ENCODE results near the gene CAMKV.
"Not testable (repeated sequence)": the region's sequence is repeated elsewhere in the genome, so short reads cannot be mapped to it uniquely, and the experiment has no call there.

CAMKV gene

DNA sequence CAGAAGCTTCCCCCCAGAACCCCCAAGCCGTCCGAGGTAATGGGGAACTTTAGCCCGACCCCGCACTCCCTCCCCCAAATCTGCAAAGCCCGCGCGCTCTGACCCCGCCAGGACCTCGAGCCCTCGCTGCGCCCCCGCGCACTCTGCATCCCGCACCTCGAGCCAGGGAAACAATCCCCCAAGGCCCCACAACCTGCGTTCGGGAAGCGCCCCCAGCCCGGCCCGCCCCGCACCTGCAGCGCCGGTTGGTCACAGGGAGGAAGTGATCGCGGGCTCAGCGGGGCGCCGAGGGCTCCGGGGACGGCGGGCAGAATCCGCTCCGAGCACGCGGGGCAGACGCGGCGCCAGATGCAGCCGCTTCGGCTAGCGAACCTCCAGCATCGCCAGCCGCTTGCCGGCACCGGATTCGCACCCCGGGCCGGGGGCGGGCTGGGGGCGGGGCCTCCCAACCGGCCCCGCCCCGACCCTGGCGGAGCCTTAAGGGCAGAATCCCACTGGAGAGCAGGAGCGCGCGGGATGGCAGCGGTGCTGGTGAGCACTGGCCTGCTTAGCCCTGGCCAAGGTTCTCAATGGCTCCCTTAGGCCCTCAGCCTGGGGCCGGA, at the start of gene CAMKV:
TSS of gene CAMKV (minus strand) at position 382 of the 602 bp plus-strand sequence. CDS start 7,518 bp downstream, outside the sequence.
- DNase-seq (ENCODE audit: low read depth) = no peak

- not testable (repeated sequence) for DNase-seq (ENCODE audit: low read depth)
Observed at GRCh38 chr3:49917806-49918590, 48.3 kb upstream of the CAMKV start.

GRCh38 chr3:49916686-49917085, 47.0 kb upstream of the CAMKV start:
- DNase-seq (ENCODE audit: low read depth) = no peak

DNA sequence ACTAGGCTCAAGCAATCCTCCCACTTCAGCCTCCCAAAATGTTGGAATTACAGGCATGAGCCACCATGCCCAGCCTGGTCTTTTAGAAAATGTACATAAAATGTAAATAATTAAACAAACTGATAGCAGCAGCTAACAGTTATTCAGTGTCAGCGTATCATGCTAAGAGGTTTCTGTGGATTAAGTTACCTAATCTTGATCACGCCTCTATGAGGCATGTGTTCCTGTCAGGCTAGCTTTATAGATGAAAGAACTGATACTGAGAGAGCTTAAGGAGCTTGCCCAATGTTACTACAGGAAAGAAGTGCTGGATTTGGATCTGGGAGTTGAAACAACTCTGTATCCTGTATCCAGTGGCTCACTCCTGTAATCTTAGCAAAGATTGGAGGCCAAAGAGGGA, 45.2 kb upstream of the CAMKV start:
- no peak for DNase-seq (ENCODE audit: low read depth)

- DNase-seq (ENCODE audit: low read depth) = no peak
Observed at GRCh38 chr3:49912881-49913281, 43.2 kb upstream of the CAMKV start.

- no peak for DNase-seq (ENCODE audit: low read depth)
Observed at GRCh38 chr3:49911611-49912010, 41.9 kb upstream of the CAMKV start.

DNA sequence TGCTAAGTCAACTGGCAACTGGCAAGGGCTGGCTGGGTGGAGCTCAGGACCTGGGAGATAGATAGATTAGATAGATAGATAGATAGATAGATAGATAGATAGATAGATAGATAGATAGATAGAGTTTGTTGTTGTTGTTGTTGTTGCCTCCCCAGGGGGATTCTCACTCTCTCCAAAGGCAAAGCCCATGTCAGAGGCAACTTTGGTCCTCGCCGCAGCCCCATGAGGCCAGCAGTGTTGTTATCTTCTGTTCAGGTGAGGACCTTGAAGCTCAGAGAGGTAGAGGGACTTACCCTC, 41.4 kb upstream of the CAMKV start:
- no peak for DNase-seq (ENCODE audit: low read depth)

DNA sequence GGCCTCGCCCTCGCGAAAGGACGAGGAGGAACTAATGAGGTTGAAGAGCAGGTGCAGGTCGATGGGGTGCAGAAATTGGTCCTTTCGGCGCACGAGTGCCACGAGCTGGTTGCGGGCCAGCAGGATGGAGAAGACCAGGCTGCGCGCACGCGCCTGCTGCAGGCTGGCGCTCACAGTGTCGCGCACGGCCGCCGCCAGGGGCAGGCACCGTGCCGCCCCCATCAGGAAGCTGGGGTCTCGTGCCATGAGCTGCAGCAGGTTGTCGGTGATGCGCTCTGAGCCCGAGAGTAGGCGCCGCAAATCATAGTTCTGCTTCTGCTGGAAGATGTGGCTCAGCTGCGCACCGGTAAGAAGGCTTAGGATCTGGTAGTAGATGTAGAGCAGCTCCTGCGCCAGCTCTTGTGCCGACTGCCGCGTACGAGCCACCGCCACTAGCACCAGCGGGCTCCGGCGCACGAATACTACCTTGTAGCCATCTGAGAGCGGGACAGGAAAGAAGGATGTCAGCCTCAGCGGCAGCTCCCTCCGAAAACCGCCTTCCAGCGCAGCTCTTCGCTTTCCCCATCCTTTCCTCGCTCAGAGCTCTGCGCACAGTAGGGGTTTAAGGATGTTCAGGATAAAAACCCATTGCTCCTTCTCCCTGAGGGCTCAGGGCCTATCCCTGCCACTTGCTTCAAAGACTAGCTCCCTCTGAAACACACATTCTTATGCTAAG, 40.9 kb upstream of the CAMKV start:
- DNase-seq (ENCODE audit: low read depth) = no peak

DNA sequence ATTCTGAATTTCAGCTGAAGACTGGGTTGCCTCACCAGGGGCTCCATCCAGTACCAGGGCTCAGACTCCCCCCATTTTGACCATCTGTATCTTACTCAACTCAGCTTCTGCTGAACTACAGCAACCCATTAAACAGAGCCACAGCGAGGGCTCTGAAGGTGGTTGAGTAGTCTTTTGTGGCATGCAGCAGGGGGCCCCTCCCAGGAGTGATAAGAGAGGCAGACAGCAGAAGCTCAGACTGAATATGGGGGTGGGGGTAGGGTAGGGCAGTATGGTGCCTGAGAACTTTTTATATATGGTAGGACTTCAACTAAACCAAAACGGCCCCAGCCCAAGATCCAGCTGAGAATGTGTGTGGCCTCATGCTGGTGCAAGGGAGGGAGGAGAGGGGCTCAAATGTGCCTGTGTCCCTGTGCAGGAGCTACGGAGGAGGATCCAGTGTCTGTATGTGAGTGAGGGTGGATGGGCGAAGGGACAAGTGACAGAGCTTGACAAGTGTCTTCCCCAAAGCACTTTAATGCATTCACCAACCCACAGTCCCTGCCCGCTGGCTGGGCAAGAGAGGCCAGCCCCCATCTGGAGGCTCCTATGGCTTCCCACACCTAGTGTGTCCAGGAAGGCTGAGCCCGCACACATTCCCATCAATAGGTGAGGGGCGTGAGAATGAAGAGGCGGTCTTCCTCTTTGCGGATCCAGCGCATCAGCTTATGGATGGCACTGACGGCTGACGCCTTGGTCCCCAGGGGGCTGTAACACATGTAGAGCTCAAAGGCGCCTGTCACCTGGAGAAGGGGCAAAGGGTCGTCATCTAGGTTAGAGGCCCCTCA, 38.9 kb upstream of the CAMKV start:
- no peak for DNase-seq (ENCODE audit: low read depth)

- no peak for DNase-seq (ENCODE audit: low read depth)
Observed at GRCh38 chr3:49906073-49906743, 36.5 kb upstream of the CAMKV start.

- not testable (repeated sequence) for DNase-seq (ENCODE audit: low read depth)
Observed at GRCh38 chr3:49904448-49904847, 34.7 kb upstream of the CAMKV start.

DNA sequence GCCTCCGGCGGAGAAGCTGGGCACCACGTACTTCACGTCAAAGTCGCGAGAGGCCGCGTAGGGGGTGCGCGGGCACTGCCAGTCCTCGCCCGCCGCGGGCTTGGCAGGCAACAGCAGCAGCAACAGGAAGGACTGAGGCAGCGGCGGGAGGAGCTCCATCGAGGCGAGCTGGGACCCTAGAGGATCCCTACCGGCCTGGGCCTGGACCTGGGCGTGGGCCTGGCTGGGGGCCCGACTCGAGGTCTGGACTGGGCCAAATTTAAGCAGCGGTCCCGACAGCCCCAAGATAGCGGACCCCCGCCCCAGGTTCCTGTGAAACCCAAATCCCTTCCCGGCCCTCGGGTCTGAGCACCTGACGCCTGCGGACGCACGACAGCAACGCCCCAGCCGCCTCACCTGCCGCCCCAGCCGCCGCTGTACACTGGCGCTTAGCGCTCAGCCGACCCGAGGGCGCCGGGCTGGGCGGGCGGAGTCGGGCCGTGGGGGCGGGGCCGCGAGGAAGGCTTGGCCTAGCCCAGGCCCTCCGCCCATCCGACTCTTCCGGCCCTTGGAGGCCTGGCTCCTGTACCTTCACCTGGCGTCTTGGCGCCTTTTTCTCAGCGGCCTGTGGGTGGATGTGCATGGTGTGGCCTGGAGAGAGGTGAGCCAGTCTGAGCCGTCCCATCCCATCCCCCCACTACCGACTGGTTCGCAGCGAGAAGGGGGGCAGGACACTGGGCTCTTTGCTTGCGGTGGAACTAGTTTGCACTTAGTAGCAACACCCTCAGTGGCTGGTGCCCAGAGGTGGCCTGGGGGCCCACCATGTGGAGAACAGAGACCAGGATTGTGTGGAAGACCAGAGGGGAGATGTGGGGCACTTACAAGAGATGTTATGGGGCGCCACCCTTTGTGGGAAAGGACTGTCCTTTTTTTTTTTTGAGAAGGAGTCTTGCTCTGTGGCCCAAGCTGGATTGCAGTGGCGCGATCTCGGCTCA, 34.0 kb upstream of the CAMKV start, which contains the start of gene MST1R:
TSS of gene MST1R (minus strand) at position 423 of the 974 bp plus-strand sequence. CDS start at position 159, 264 bp downstream.
- DNase-seq (ENCODE audit: low read depth) = peak; percentile 55

DNA sequence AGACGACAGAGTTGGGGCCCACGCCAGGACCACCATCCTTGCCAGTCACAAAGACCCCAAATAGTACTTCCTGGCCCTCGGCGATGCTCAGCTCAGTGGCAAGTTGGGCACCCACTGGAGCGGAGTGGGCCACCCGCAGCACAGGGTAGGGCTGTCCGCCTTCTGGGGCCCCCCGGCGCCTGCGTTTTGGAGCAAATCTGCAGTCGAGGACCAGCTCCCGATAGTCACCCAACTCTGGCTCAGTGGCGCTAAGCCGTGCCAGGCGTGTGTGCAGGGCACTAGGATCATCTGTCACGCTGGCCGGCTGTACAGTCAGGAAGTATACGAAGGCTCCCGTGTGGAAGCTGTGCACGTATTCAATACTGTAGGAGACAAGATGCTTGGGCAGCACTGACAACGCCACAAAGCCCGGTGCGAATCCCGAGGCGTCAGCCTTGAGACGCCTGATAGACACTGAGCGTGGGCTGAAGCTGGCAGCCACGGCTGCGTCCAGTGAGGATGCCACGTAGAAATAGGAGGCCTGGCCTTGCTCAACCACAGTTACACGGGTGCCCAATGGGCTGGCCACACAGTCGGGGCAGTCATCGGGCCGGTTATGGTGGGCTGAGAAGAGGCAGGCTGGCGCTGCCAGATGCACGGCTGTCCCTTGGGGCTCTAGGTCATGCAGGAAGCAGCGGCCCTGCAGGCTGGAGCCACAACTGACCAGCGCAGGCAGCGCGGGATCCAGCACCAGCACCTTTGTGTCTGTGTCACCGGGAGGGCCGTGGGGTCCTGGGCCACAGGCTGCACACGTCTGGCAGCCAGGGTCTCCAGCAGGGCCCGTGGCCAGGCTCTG, 33.0 kb upstream of the CAMKV start:
- DNase-seq (ENCODE audit: low read depth) = no peak

DNA sequence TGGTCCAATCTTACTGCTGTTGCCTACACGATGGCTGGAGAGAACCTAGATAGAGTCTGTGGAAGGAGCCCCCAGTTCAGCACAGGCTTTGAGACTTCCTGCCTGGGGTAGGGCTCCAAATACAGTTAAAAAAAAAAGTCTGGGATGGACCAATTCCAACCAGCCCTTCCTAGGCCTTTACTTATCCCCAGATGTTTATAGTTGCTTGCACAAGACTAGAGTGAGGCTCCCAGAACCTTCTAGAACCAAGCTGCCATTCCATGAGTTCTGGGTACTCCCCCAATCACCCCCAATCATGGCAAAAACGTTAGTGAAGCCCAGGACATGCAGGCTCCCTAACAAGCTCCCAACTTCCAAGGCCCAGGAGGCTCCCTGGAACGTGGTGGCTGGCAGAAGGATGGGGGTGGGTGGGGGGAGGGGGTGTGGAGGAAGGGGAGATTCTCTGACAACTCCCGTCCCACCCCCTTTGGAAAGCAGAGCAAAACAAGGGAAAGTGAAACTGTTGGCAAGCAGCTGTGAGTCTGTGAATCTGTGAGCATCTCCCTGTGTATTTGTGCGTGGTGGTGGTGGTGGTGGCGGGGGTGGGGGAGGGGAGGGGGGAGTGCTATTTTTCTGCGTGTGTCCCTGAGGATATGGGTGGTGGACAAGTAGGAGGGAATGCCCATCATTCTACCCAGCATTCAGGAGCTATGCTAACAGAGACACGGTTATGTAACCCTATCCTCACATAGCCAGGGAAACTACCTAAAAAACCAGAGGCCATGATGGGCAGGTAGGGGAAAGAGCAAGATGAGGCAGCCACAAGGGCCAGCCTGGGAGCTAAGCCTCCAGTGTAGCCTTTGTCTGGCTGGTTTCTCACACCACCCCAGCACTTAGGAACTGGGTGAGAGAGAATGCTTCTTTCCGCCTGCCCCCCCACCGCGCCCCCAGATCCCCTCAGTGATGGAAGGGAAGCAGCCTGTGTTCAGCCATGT, 31.9 kb upstream of the CAMKV start:
- no peak for DNase-seq (ENCODE audit: low read depth)

- DNase-seq (ENCODE audit: low read depth) = no peak
Observed at GRCh38 chr3:49900491-49901153, 30.9 kb upstream of the CAMKV start.

DNA sequence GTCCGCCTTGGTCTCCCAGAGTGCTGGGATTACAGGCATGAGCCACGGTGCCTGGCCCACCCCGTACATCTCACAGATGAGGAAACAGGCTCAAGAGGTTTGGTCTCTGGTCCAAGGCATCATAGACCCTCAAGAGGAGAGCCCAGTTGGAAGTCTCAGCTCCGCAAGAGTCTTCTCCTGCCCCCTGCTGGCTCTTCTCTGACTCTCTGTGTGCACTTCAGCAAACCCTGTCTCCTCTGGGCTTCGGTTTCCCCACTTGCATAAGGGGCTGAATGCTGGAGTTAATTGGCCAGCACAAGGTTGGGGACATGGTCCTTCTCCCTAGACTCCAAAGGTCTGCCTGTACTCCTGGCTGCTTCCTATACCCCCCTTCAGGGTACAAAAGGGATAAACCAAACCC, 30.1 kb upstream of the CAMKV start:
- DNase-seq (ENCODE audit: low read depth) = no peak

GRCh38 chr3:49898991-49899390, 29.3 kb upstream of the CAMKV start:
- DNase-seq (ENCODE audit: low read depth) = no peak

DNA sequence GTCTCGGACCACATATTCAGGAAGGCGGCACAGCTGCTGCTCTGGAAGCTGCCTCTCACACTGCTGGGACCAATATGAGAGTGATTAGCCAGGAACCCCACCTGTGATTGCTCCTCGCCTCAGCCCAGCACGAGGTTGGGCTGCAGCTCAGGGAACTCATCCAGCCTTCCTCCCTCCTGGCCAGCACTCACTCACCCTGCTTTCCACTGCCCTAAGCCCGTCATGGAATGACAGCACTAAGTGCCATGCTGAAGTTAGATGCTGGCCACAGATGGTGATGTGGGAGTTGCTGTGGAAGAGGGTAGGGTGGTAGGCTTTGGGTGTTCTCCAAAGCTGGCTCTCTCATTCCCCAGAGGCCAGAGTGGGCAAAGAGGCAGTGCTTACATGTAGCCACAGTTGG, 26.6 kb upstream of the CAMKV start:
- no peak for DNase-seq (ENCODE audit: low read depth)

Data from stimulated activated CD8-positive, alpha-beta memory T cell treated with anti-CD3 and anti-CD28 coated beads, Interleukin-15, amount 100 ng/mL, for 24 hours (primary cell).